ENCODE results near the gene LUM.

DNA sequence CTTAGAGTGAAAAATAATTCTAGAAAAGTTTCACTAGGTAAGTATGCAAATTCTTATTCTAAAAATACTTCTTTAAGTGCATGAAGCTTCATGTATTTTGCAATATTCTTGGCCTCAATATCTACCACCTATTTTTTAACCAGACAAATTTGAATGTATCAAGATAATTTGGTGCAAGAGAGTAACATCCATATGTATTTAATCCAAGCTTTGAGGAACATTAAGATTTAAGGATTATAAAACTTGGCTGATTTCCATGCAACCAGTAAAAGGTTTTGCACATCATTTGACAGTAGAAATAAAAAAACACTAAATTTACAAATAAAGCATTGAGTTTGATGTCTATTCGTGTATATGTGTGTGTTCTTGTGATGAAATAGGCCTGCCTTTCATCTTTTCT lies 7.7 kb downstream of the LUM start:
- TF ChIP-seq CTCF (IDR thresholded peaks at IDR 0.05 in 8 of 11, conservative IDR thresholded peaks at IDR 0.05 in 3 of 11) = no peak
- TF ChIP-seq POLR2A (IDR thresholded peaks at IDR 0.05) = no peak
- TF ChIP-seq POLR2AphosphoS5 (IDR thresholded peaks at IDR 0.05) = no peak
